Esophagus muscularis mucosa (tissue), 4 donors: Measurements from ENCODE around the gene CDC20B.

Source experiments
- CTCF ChIP-seq, 3 experiments: fragments of 200-600 bp in 2 of 3; fragments of 450-650 bp in 1 of 3; sonication (generic) in 2 of 3; IDR thresholded peaks; one replicate each; pipeline ENCODE4 v1.5.1; 2017 to 2019; ENCODE audit warnings: antibody characterized with exemption in 3 of 3, mild to moderate bottlenecking in 2 of 3, moderate library complexity in 1 of 3
- EP300 ChIP-seq: sonication (generic); formaldehyde crosslinking; IDR thresholded peaks from one replicate; pipeline ENCODE4 v1.6.1; 2017; ENCODE audit warnings: antibody characterized with exemption
- POLR2AphosphoS5 ChIP-seq, 2 donors: sonication (generic); formaldehyde crosslinking; IDR thresholded peaks; one replicate each; pipeline ENCODE4 v1.6.1; 2017; ENCODE audit warnings: antibody characterized with exemption in 2 of 2

GRCh38 chr5:55222092-55222984, 49.4 kb upstream of the CDC20B start:
- no peak for TF ChIP-seq CTCF (IDR thresholded peaks at IDR 0.05)
- no peak for TF ChIP-seq POLR2AphosphoS5 (IDR thresholded peaks at IDR 0.05)
- TF ChIP-seq EP300: no peak
